Astrocyte (in vitro differentiated cells and primary cell): ENCODE results near the gene CTNNA3. TPM values are rescaled to one million over a fixed set of nuclear protein-coding genes. Genes with fewer than 3 reads are reported as not detected.

Experiments used
- DNase-seq: peaks from one replicate; pipeline ENCODE4 v3.0.0-alpha.2; 2010; ENCODE audit warnings: low read depth
- FAIRE-seq: peaks from 2 replicates; lab custom pipeline; 2011; peaks lifted over from hg19 to GRCh38; lab: Jason Lieb, UNC
- H2AFZ ChIP-seq: 2 replicates; pipeline ENCODE4 v1.6.0; 2012; ENCODE audit warnings: low read depth, low read length, inconsistent platforms
- H3K27ac ChIP-seq: 2 replicates; pipeline ENCODE4 v1.5.1; 2011; ENCODE audit warnings: low read depth, low read length, inconsistent platforms
- H3K27me3 ChIP-seq: 2 replicates; pipeline ENCODE4 v1.6.0; 2011; ENCODE audit warnings: low read length, inconsistent platforms; ENCODE audit not compliant: insufficient read depth
- H3K36me3 ChIP-seq: 2 replicates; pipeline ENCODE4 v1.5.1; 2011; ENCODE audit warnings: low read length, inconsistent platforms; ENCODE audit not compliant: insufficient read depth
- H3K4me1 ChIP-seq: 2 replicates; pipeline ENCODE4 v1.5.1; 2011; ENCODE audit warnings: low read length, inconsistent platforms; ENCODE audit not compliant: insufficient read depth
- H3K4me2 ChIP-seq: 2 replicates; pipeline ENCODE4 v1.6.0; 2012; ENCODE audit warnings: low read length, inconsistent platforms
- H3K4me3 ChIP-seq: 2 replicates; pipeline ENCODE4 v1.5.1; 2011; ENCODE audit warnings: low read depth, mild to moderate bottlenecking, low read length, inconsistent platforms; ENCODE audit not compliant: insufficient read depth
- H3K79me2 ChIP-seq: 2 replicates; pipeline ENCODE4 v1.6.0; 2012; ENCODE audit warnings: mild to moderate bottlenecking, low read length, inconsistent platforms; ENCODE audit not compliant: insufficient read depth
- H3K9ac ChIP-seq: 2 replicates; pipeline ENCODE4 v1.6.0; 2012; ENCODE audit warnings: mild to moderate bottlenecking, low read length, inconsistent platforms
- H3K9me3 ChIP-seq: 2 replicates; pipeline ENCODE4 v1.5.1; 2012; ENCODE audit warnings: low read depth, mild to moderate bottlenecking, low read length, inconsistent platforms; ENCODE audit not compliant: insufficient read depth
- H4K20me1 ChIP-seq: 2 replicates; pipeline ENCODE4 v1.6.0; 2012; ENCODE audit warnings: low read length, inconsistent platforms; ENCODE audit not compliant: insufficient read depth
- H3K27ac Mint-ChIP-seq: one replicate; pipeline ENCODE4 v1.8.0; 2021; ENCODE audit warnings: mild to moderate bottlenecking, mixed read lengths; ENCODE audit not compliant: unreplicated experiment
- H3K27me3 Mint-ChIP-seq: one replicate; pipeline ENCODE4 v1.8.0; 2021; ENCODE audit warnings: low read depth, mixed read lengths; ENCODE audit not compliant: unreplicated experiment
- H3K36me3 Mint-ChIP-seq: one replicate; pipeline ENCODE4 v1.8.0; 2021; ENCODE audit warnings: low read depth, mixed read lengths; ENCODE audit not compliant: unreplicated experiment
- H3K4me1 Mint-ChIP-seq: one replicate; pipeline ENCODE4 v1.8.0; 2021; ENCODE audit warnings: low read depth, mixed read lengths; ENCODE audit not compliant: unreplicated experiment
- H3K4me3 Mint-ChIP-seq: one replicate; pipeline ENCODE4 v1.8.0; 2021; ENCODE audit warnings: mild to moderate bottlenecking, moderate library complexity, mixed read lengths; ENCODE audit not compliant: unreplicated experiment
- H3K9me3 Mint-ChIP-seq: one replicate; pipeline ENCODE4 v1.8.0; 2021; ENCODE audit warnings: mild to moderate bottlenecking, mixed read lengths; ENCODE audit not compliant: unreplicated experiment
- EZH2 ChIP-seq: IDR thresholded peaks from 2 replicates; pipeline ENCODE4 v1.6.1; 2012; ENCODE audit warnings: mild to moderate bottlenecking, low read length, inconsistent platforms; ENCODE audit not compliant: insufficient read depth
- total RNA-seq: library from RNA; stranded (reverse); gene quantifications from 2 replicates; pipeline ENCODE4 v1.2.1, GENCODE V29; 2021
- TF ChIP-seq, protein P1 (sequence below): IDR thresholded peaks from 2 replicates; pipeline ENCODE4 v1.5.1; 2011; ENCODE audit warnings: low read depth, mild to moderate bottlenecking, inconsistent platforms, low read length, moderate library complexity; ENCODE audit not compliant: insufficient read depth

CTNNA3 gene
- total RNA-seq, 1 donor from 2014 or later: 0.73 TPM

DNA sequence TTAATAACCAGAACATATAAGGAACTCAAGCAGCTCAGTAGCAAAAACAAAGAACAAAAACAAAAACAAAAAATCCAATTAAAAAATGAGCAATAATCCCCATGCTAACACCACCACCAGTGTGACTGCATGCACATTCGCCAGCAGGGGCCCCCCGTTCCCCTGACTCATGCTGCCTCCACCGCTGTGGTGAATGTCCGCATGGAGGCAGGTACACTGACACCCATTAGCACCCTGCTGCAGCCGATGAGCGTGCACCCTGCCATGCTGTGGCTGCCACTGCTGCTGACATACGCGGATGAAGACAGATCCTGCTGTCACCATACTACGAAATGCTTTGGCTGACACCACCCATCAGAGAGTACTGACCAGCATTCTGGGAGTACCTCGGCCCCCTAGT lies 1091.8 kb downstream of the CTNNA3 start:
- no peak for TF ChIP-seq EZH2
- TF ChIP-seq, protein P1, sequence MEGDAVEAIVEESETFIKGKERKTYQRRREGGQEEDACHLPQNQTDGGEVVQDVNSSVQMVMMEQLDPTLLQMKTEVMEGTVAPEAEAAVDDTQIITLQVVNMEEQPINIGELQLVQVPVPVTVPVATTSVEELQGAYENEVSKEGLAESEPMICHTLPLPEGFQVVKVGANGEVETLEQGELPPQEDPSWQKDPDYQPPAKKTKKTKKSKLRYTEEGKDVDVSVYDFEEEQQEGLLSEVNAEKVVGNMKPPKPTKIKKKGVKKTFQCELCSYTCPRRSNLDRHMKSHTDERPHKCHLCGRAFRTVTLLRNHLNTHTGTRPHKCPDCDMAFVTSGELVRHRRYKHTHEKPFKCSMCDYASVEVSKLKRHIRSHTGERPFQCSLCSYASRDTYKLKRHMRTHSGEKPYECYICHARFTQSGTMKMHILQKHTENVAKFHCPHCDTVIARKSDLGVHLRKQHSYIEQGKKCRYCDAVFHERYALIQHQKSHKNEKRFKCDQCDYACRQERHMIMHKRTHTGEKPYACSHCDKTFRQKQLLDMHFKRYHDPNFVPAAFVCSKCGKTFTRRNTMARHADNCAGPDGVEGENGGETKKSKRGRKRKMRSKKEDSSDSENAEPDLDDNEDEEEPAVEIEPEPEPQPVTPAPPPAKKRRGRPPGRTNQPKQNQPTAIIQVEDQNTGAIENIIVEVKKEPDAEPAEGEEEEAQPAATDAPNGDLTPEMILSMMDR: no peak
- H3K36me3 ChIP-seq: no peaks in the 10 kb centered on the region
- DNase-seq (no peak), FAIRE-seq (no peak)
- H4K20me1 ChIP-seq: no peaks in the 10 kb centered on the region
- H3K9me3 ChIP-seq: no peaks in the 10 kb centered on the region
- Mint-ChIP-seq H3K4me3 (no peak overlapping the region), H3K27me3 (no peaks in the 10 kb centered on the region), H3K9me3 (peaks cover 13% of the 10 kb centered on the region), H3K36me3 (peaks cover 1% of the 10 kb centered on the region), H3K27ac (no peak overlapping the region), H3K4me1 (no peaks in the 10 kb centered on the region)
- no peaks in the 10 kb centered on the region for H3K79me2 ChIP-seq
- H3K4me2 ChIP-seq: no peak overlapping the region
- H3K4me3 ChIP-seq: no peak overlapping the region
- H3K9ac ChIP-seq: no peak overlapping the region
- H3K4me1 ChIP-seq: no peaks in the 10 kb centered on the region
- H3K27me3 ChIP-seq: no peaks in the 10 kb centered on the region
- H2AFZ ChIP-seq: no peak overlapping the region
- H3K27ac ChIP-seq: no peak overlapping the region

DNA sequence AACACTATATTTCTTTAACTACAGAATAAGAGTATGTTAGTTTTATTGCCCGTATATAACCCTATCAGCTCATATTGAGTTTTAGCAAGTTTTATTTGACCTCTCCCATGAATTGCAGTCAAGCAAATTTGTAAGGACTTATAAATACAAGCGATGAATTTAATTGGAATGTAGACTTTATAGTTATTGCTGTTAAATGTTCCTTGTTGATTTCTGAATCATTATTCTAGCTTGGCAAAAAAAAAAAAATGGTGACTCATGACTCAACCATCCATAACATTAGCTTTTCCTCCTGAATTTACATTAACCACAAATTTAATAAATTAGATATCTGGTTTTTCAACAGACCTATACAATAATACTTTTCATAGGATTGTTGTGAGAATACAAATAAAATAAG lies 1104.1 kb downstream of the CTNNA3 start:
- DNase-seq (peak; percentile 11), FAIRE-seq (no peak)
- Histone ChIP-seq H3K4me2 (no peak overlapping the region), H3K4me3 (no peak overlapping the region), H3K27me3 (no peaks in the 10 kb centered on the region), H3K9ac (no peak overlapping the region), H3K4me1 (no peaks in the 10 kb centered on the region), H3K9me3 (peaks cover 3% of the 10 kb centered on the region), H3K36me3 (no peaks in the 10 kb centered on the region), H3K79me2 (no peaks in the 10 kb centered on the region), H4K20me1 (no peaks in the 10 kb centered on the region), H2AFZ (no peak overlapping the region), H3K27ac (no peak overlapping the region)
- Mint-ChIP-seq H3K4me1 (peaks cover 2% of the 10 kb centered on the region), H3K4me3 (no peak overlapping the region), H3K27me3 (no peaks in the 10 kb centered on the region), H3K9me3 (peaks cover 2% of the 10 kb centered on the region), H3K27ac (no peak overlapping the region), H3K36me3 (no peaks in the 10 kb centered on the region)
- TF ChIP-seq, protein P1: no peak
- TF ChIP-seq EZH2: no peak

DNA sequence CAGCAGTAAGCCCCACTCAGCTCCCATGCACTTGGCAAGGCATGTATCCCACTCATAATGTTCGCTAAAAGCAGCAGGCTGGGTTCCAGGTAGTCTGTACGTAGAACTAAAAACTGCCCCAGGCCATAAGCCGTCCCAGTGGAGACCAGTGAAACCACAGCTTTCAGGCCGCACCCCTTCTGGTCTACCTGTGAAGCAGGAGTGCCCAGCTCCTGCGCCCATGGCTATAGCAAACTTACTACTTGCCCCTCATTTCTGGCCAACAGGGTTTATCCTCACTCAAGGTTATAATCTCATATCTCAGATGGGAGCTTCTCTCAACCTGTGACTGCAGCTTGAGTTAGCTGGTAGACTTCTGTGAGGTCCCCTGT lies 1108.3 kb downstream of the CTNNA3 start:
- DNase-seq (no peak), FAIRE-seq (no peak)
- no peak overlapping the region for H3K27ac Mint-ChIP-seq
- Histone ChIP-seq H2AFZ (no peak overlapping the region), H3K4me2 (no peak overlapping the region), H3K4me3 (no peak overlapping the region), H3K9ac (no peak overlapping the region), H3K79me2 (no peaks in the 10 kb centered on the region), H4K20me1 (no peaks in the 10 kb centered on the region), H3K9me3 (peaks cover 3% of the 10 kb centered on the region), H3K4me1 (no peaks in the 10 kb centered on the region), H3K36me3 (no peaks in the 10 kb centered on the region), H3K27ac (no peak overlapping the region), H3K27me3 (no peaks in the 10 kb centered on the region)
- no peak for TF ChIP-seq EZH2
- TF ChIP-seq, protein P1: no peak
- H3K36me3 Mint-ChIP-seq: no peaks in the 10 kb centered on the region
- H3K4me3 Mint-ChIP-seq: no peak overlapping the region
- H3K4me1 Mint-ChIP-seq: peaks cover 2% of the 10 kb centered on the region
- no peaks in the 10 kb centered on the region for H3K27me3 Mint-ChIP-seq
- H3K9me3 Mint-ChIP-seq: no peaks in the 10 kb centered on the region
